ENCODE results near the gene ZNF439.

- TF ChIP-seq CTCF (IDR thresholded peaks at IDR 0.05) (no peak), REST (IDR thresholded peaks at IDR 0.05; ENCODE audit: insufficient read depth in 1 of 2, low read depth in 2 of 2, low read length in 1 of 2) (no peak)
These were observed 4.8 kb upstream of the ZNF439 start for GRCh38 chr19:11843722-11844121.

All from Panc1 (cell line).